DND-41 (cell line): ENCODE measurements around the gene MARS1.

Source experiments
- ATAC-seq: fragments of 200-7000 bp; cut with Tn5 transposase; 3 replicates; pipeline ENCODE4 v1.9.1; 2021; ENCODE audit warnings: low read depth; ENCODE audit not compliant: insufficient read depth
- DNase-seq: peaks from one replicate; pipeline ENCODE4 v3.0.0-alpha.2; 2020
- H2AFZ ChIP-seq: 2 replicates; pipeline ENCODE4 v1.6.0; 2012; ENCODE audit warnings: low read depth, low read length
- H3K27ac ChIP-seq: 2 replicates; pipeline ENCODE4 v1.5.1; 2012; ENCODE audit warnings: low read length, inconsistent platforms
- H3K27me3 ChIP-seq: fragments of 200-600 bp; sonication (generic); 2 replicates; pipeline ENCODE4 v1.6.0; 2012; ENCODE audit warnings: low read length, mild to moderate bottlenecking, inconsistent platforms; ENCODE audit not compliant: insufficient read depth, poor library complexity
- H3K36me3 ChIP-seq: 2 replicates; pipeline ENCODE4 v1.5.1; 2012; ENCODE audit warnings: low read length, inconsistent platforms; ENCODE audit not compliant: insufficient read depth
- H3K4me1 ChIP-seq: 2 replicates; pipeline ENCODE4 v1.5.1; 2012; ENCODE audit warnings: mild to moderate bottlenecking, low read length; ENCODE audit not compliant: insufficient read depth
- H3K4me2 ChIP-seq: 2 replicates; pipeline ENCODE4 v1.6.0; 2012; ENCODE audit warnings: mild to moderate bottlenecking, moderate library complexity, low read length, inconsistent platforms; ENCODE audit not compliant: insufficient read depth
- H3K4me3 ChIP-seq, 2 experiments: fragments of 200-600 bp in 1 of 2; shearing (Covaris generic) in 1 of 2; 2 replicates each; pipeline ENCODE4 v1.5.1; 2012 to 2016; ENCODE audit warnings: inconsistent platforms in 2 of 2, low read length in 2 of 2, mild to moderate bottlenecking in 2 of 2, low read depth in 1 of 2, moderate library complexity in 1 of 2
- H3K79me2 ChIP-seq: 2 replicates; pipeline ENCODE4 v1.6.0; 2012; ENCODE audit warnings: low read length, inconsistent platforms; ENCODE audit not compliant: insufficient read depth
- H3K9ac ChIP-seq: 2 replicates; pipeline ENCODE4 v1.6.0; 2012; ENCODE audit warnings: low read depth, mild to moderate bottlenecking, inconsistent platforms, low read length, moderate library complexity
- H3K9me3 ChIP-seq: 2 replicates; pipeline ENCODE4 v1.5.1; 2012; ENCODE audit warnings: low read length, moderate library complexity, mild to moderate bottlenecking, inconsistent platforms; ENCODE audit not compliant: insufficient read depth, severe bottlenecking
- H4K20me1 ChIP-seq: 2 replicates; pipeline ENCODE4 v1.6.0; 2012; ENCODE audit warnings: low read length; ENCODE audit not compliant: insufficient read depth
- CTCF ChIP-seq: IDR thresholded peaks from 2 replicates; pipeline ENCODE4 v1.5.1; 2012; ENCODE audit warnings: borderline replicate concordance, low read length, moderate library complexity, mild to moderate bottlenecking; ENCODE audit not compliant: poor library complexity, severe bottlenecking; ENCODE audit errors: extremely low read depth
- EZH2 ChIP-seq: IDR thresholded peaks from 3 replicates; pipeline ENCODE4 v1.6.1; 2012; ENCODE audit warnings: borderline replicate concordance, low read depth, mild to moderate bottlenecking, moderate library complexity, low read length, inconsistent platforms; ENCODE audit not compliant: severe bottlenecking

Gene MARS1

GRCh38 chr12:57545809-57546437, 58.1 kb downstream of the MARS1 start:
- Histone ChIP-seq H3K4me1 (peaks cover 26% of the 10 kb centered on the region), H3K79me2 (peaks cover 36% of the 10 kb centered on the region), H3K27me3 (peaks cover 10% of the 10 kb centered on the region), H3K4me2 (peak overlapping the region; percentile 89), H2AFZ (no peak overlapping the region), H4K20me1 (peaks cover 8% of the 10 kb centered on the region; the same call in 1 of the 2 replicates), H3K4me3 (peak overlapping the region; percentile 61 to 86), H3K36me3 (peaks cover 28% of the 10 kb centered on the region), H3K9me3 (no peaks in the 10 kb centered on the region), H3K27ac (peak overlapping the region; percentile 75), H3K9ac (peak overlapping the region; percentile 85)
- DNase-seq (no peak), ATAC-seq (no peak)
- TF ChIP-seq EZH2 (no peak), CTCF (no peak)

GRCh38 chr12:57546438-57547287, 58.8 kb downstream of the MARS1 start, which contains the start of gene DCTN2:
Gene DCTN2, minus strand, starts transcription at chr12:57547192. Its CDS starts 129 bp downstream, at chr12:57547063.
- Histone ChIP-seq H3K79me2 (peaks cover 36% of the 10 kb centered on the region), H3K4me3 (peak within 1 kb of the TSS; percentile 61 to 86), H2AFZ (peak within 1 kb of the TSS; percentile 80), H3K9me3 (no peaks in the 10 kb centered on the region), H3K4me2 (peak within 1 kb of the TSS; percentile 89), H3K9ac (peak within 1 kb of the TSS; percentile 85), H3K27me3 (peaks cover 10% of the 10 kb centered on the region), H3K36me3 (peaks cover 21% of the 10 kb centered on the region), H3K4me1 (peaks cover 26% of the 10 kb centered on the region), H3K27ac (peak within 1 kb of the TSS; percentile 75), H4K20me1 (peaks cover 8% of the 10 kb centered on the region; the same call in 1 of the 2 replicates)
- DNase-seq (peak; percentile 98), ATAC-seq (peak; percentile 100)
- TF ChIP-seq EZH2, result no peak
- TF ChIP-seq CTCF, result peak; percentile 41

GRCh38 chr12:57547288-57548012, 59.6 kb downstream of the MARS1 start:
- TF ChIP-seq CTCF, result no peak
- no peak for TF ChIP-seq EZH2
- Histone ChIP-seq H4K20me1 (peaks cover 8% of the 10 kb centered on the region; the same call in 1 of the 2 replicates), H3K4me3 (peak overlapping the region; percentile 61 to 86; a peak in 3 of 4 replicates), H3K27ac (peak overlapping the region; percentile 40; the same call in 1 of the 2 replicates), H3K79me2 (peaks cover 36% of the 10 kb centered on the region), H3K27me3 (peaks cover 13% of the 10 kb centered on the region), H2AFZ (peak overlapping the region; percentile 80), H3K36me3 (peaks cover 19% of the 10 kb centered on the region), H3K9me3 (no peaks in the 10 kb centered on the region), H3K4me1 (peaks cover 26% of the 10 kb centered on the region), H3K4me2 (peak overlapping the region; percentile 89), H3K9ac (peak overlapping the region; percentile 85)
- no peak for ATAC-seq
- DNase-seq, result no peak
